SK-N-SH treated with all-trans-retinoic acid at 6 μM for 48 hours (cell line): Measurements from ENCODE around the gene SCEL.

Experiments used
- ISL1 ChIP-seq: fragments of 250-450 bp; sonication (Bioruptor Pico); IDR thresholded peaks from 2 replicates; pipeline ENCODE4 v2.1.2; 2022; ENCODE audit warnings: mild to moderate bottlenecking, moderate library complexity
- RARB ChIP-seq: fragments of 250-450 bp; sonication (Bioruptor Pico); IDR thresholded peaks from 2 replicates; pipeline ENCODE4 v1.8.0; 2021; ENCODE audit warnings: mild to moderate bottlenecking, moderate library complexity
- TCF4 ChIP-seq: fragments of 250-450 bp; sonication (Bioruptor Pico); IDR thresholded peaks from 2 replicates; pipeline ENCODE4 v1.8.0; 2021; ENCODE audit warnings: mild to moderate bottlenecking, moderate library complexity, borderline replicate concordance
- TOX ChIP-seq: fragments of 250-450 bp; sonication (Bioruptor Pico); IDR thresholded peaks from 2 replicates; pipeline ENCODE4 v1.8.0; 2021; ENCODE audit warnings: mild to moderate bottlenecking, moderate library complexity, borderline replicate concordance
- ZFP30 ChIP-seq: fragments of 450-650 bp; formaldehyde crosslinking; IDR thresholded peaks from 2 replicates; pipeline ENCODE4 v1.5.0; 2022; ENCODE audit warnings: mild to moderate bottlenecking, moderate library complexity
- ZNF70 ChIP-seq: fragments of 450-650 bp; formaldehyde crosslinking; IDR thresholded peaks from 2 replicates; pipeline ENCODE4 v1.5.0; 2020; ENCODE audit warnings: mild to moderate bottlenecking, moderate library complexity
- TF ChIP-seq, protein P1 (sequence below): fragments of 250-450 bp; sonication (Bioruptor Pico); IDR thresholded peaks from 2 replicates; pipeline ENCODE4 v1.8.0; 2020; ENCODE audit warnings: mild to moderate bottlenecking, moderate library complexity, borderline replicate concordance

DNA sequence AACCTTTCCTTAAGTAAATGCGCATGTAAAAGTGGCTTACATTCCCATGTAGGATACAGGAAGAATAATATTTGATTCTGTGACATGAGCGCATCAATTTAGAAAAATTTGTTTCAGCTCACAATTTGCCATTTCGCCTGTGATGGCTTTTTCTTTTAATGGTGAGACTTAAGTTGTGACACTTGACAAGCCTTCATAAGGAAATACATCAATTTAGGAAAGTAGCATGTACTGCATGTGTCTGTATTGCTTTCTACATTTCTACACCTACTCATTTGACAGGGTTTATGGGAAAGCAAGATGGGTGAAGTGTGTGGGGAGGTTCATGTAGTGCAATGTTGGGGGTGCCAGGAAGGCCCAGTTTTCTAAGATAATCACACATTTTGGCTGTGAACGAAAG is 12.1 kb upstream of the SCEL start:
- TF ChIP-seq ISL1 (CRISPR knock-in tag) (no peak), TCF4 (no peak), TOX (no peak), ZFP30 (CRISPR knock-in tag) (no peak), ZNF70 (CRISPR knock-in tag) (no peak), RARB (CRISPR knock-in tag) (no peak)
- TF ChIP-seq, protein P1, sequence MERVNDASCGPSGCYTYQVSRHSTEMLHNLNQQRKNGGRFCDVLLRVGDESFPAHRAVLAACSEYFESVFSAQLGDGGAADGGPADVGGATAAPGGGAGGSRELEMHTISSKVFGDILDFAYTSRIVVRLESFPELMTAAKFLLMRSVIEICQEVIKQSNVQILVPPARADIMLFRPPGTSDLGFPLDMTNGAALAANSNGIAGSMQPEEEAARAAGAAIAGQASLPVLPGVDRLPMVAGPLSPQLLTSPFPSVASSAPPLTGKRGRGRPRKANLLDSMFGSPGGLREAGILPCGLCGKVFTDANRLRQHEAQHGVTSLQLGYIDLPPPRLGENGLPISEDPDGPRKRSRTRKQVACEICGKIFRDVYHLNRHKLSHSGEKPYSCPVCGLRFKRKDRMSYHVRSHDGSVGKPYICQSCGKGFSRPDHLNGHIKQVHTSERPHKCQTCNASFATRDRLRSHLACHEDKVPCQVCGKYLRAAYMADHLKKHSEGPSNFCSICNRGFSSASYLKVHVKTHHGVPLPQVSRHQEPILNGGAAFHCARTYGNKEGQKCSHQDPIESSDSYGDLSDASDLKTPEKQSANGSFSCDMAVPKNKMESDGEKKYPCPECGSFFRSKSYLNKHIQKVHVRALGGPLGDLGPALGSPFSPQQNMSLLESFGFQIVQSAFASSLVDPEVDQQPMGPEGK: no peak
